ENCODE results near the gene ITGA2. TPM values are rescaled to one million over a fixed set of nuclear protein-coding genes. Genes with fewer than 3 reads are reported as not detected.

Gene ITGA2
- total RNA-seq, 1 experiment from 2014 or later = 13.6 TPM

- Mint-ChIP-seq H3K27ac (ENCODE audit: unreplicated experiment) (peak overlapping the region; percentile 84), H3K4me3 (ENCODE audit: unreplicated experiment) (peak overlapping the region; percentile 55), H3K4me1 (ENCODE audit: low read depth, unreplicated experiment) (peaks cover 26% of the 10 kb centered on the region), H3K27me3 (ENCODE audit: insufficient read depth, unreplicated experiment) (no peaks in the 10 kb centered on the region), H3K9me3 (ENCODE audit: unreplicated experiment) (no peaks in the 10 kb centered on the region), H3K36me3 (ENCODE audit: insufficient read depth, unreplicated experiment) (no peaks in the 10 kb centered on the region)
- no peak for TF ChIP-seq CTCF (IDR thresholded peaks at IDR 0.05; ENCODE audit: insufficient read depth in 1 of 2, low read depth in 1 of 2, low read length in 1 of 2, severe bottlenecking in 1 of 2, unreplicated experiment in 1 of 2)
- Histone ChIP-seq H3K36me3 (ENCODE audit: control insufficient read depth, insufficient read depth, low read length) (no peaks in the 10 kb centered on the region), H3K27me3 (replicated peaks; ENCODE audit: control insufficient read depth, insufficient read depth, low read length) (no peaks in the 10 kb centered on the region), H3K4me1 (peaks cover 34% of the 10 kb centered on the region), H3K9me3 (no peaks in the 10 kb centered on the region; the same call in 1 of the 2 replicates), H3K4me3 (ENCODE audit: low read depth, low read length) (no peak overlapping the region)
- intact Hi-C loops (cut with micrococcal nuclease; ENCODE audit: unreplicated experiment) = no loop called here
- POLR2A ChIA-PET = no interaction called here
- CTCF ChIA-PET = interaction anchor here (1.3 kb wide), 1 partner anchor 79 kb away, joined by 4 read pairs; no protein-coding TSS in a partner anchor
- no peak for DNase-seq
- no TSS peak for BruUV-seq (replicated peaks)
Observed at GRCh38 chr5:52956014-52956413, 33.1 kb upstream of the ITGA2 start.

- Histone ChIP-seq H3K9me3 (no peaks in the 10 kb centered on the region; the same call in 1 of the 2 replicates), H3K4me1 (peaks cover 34% of the 10 kb centered on the region), H3K36me3 (ENCODE audit: control insufficient read depth, insufficient read depth, low read length) (no peaks in the 10 kb centered on the region), H3K4me3 (ENCODE audit: low read depth, low read length) (no peak overlapping the region), H3K27me3 (replicated peaks; ENCODE audit: control insufficient read depth, insufficient read depth, low read length) (no peaks in the 10 kb centered on the region)
- Mint-ChIP-seq H3K36me3 (ENCODE audit: insufficient read depth, unreplicated experiment) (no peaks in the 10 kb centered on the region), H3K27ac (ENCODE audit: unreplicated experiment) (peak overlapping the region; percentile 84), H3K4me1 (ENCODE audit: low read depth, unreplicated experiment) (peaks cover 26% of the 10 kb centered on the region), H3K27me3 (ENCODE audit: insufficient read depth, unreplicated experiment) (no peaks in the 10 kb centered on the region), H3K9me3 (ENCODE audit: unreplicated experiment) (no peaks in the 10 kb centered on the region), H3K4me3 (ENCODE audit: unreplicated experiment) (peak overlapping the region; percentile 55)
- TSS peak; percentile 31 for BruUV-seq (replicated peaks)
- DNase-seq = peak; percentile 35 to 57
- intact Hi-C loops (cut with micrococcal nuclease; ENCODE audit: unreplicated experiment) = no loop called here
- CTCF ChIA-PET = interaction anchor here (0.8 to 1.3 kb wide), 2 partner anchors 9 to 78 kb away, joined by 3 to 4 read pairs; no protein-coding TSS in a partner anchor
- POLR2A ChIA-PET = no interaction called here
- no peak for TF ChIP-seq CTCF (IDR thresholded peaks at IDR 0.05; ENCODE audit: insufficient read depth in 1 of 2, low read depth in 1 of 2, low read length in 1 of 2, severe bottlenecking in 1 of 2, unreplicated experiment in 1 of 2)
Observed at GRCh38 chr5:52956915-52957747, 32.0 kb upstream of the ITGA2 start.

- intact Hi-C loops (cut with micrococcal nuclease; ENCODE audit: unreplicated experiment) = no loop called here
- no peak for TF ChIP-seq CTCF (IDR thresholded peaks at IDR 0.05; ENCODE audit: insufficient read depth in 1 of 2, low read depth in 1 of 2, low read length in 1 of 2, severe bottlenecking in 1 of 2, unreplicated experiment in 1 of 2)
- Mint-ChIP-seq H3K27ac (ENCODE audit: unreplicated experiment) (no peak overlapping the region), H3K4me1 (ENCODE audit: low read depth, unreplicated experiment) (peaks cover 28% of the 10 kb centered on the region), H3K36me3 (ENCODE audit: insufficient read depth, unreplicated experiment) (no peaks in the 10 kb centered on the region), H3K4me3 (ENCODE audit: unreplicated experiment) (no peak overlapping the region), H3K27me3 (ENCODE audit: insufficient read depth, unreplicated experiment) (no peaks in the 10 kb centered on the region), H3K9me3 (ENCODE audit: unreplicated experiment) (peaks cover 7% of the 10 kb centered on the region)
- Histone ChIP-seq H3K27me3 (replicated peaks; ENCODE audit: control insufficient read depth, insufficient read depth, low read length) (no peaks in the 10 kb centered on the region), H3K9me3 (peaks cover 6% of the 10 kb centered on the region; the same call in 1 of the 2 replicates), H3K36me3 (ENCODE audit: control insufficient read depth, insufficient read depth, low read length) (no peaks in the 10 kb centered on the region), H3K4me3 (ENCODE audit: low read depth, low read length) (no peak overlapping the region), H3K4me1 (peaks cover 34% of the 10 kb centered on the region)
- ChIA-PET POLR2A (no interaction called here), CTCF (no interaction called here)
- no peak for DNase-seq
- no TSS peak for BruUV-seq (replicated peaks)
Observed at GRCh38 chr5:52961274-52961681, 27.9 kb upstream of the ITGA2 start.

All from Caco-2 (cell line).